Gastrocnemius medialis (tissue), 4 donors: ENCODE data around the gene GREB1.

ENCODE experiments used
- POLR2A ChIP-seq, 2 donors: fragments of 450-650 bp; IDR thresholded peaks; one replicate each; pipeline ENCODE4 v1.6.1; 2017; ENCODE audit warnings: antibody characterized with exemption in 2 of 2, mild to moderate bottlenecking in 2 of 2, moderate library complexity in 2 of 2
- TF ChIP-seq, protein P1 (sequence below), 5 experiments: fragments of 450-650 bp in 3 of 5; fragments of 200-600 bp in 2 of 5; sonication (generic) in 2 of 5; IDR thresholded peaks in 4 of 5; conservative IDR thresholded peaks in 1 of 5; 1 replicate in 4 of 5; 2 replicates in 1 of 5; pipeline ENCODE4 v1.5.1; 2016 to 2019; ENCODE audit warnings: antibody characterized with exemption in 5 of 5, mild to moderate bottlenecking in 3 of 5, moderate library complexity in 3 of 5

DNA sequence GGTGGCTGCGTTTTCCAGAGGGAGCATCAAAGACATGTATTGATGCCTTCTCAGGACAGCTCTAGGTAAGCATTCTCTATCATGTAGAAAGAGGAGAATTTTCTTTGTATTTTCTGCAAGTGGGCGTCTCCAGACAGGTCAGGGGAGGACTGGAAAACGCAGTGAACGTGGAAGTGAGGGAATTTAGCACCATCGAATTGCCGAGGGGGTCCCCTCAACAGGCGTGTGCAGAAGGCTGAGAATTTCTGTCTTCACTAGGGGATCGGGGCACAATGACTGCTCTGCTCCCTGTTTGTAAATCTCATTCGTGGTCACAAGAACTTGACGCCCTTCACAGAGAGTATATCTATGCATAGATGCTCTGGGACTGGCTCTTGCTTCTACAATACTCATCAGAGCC is 141.1 kb downstream of the GREB1 start:
- no peak for TF ChIP-seq POLR2A (IDR thresholded peaks at IDR 0.05)
- TF ChIP-seq, protein P1, sequence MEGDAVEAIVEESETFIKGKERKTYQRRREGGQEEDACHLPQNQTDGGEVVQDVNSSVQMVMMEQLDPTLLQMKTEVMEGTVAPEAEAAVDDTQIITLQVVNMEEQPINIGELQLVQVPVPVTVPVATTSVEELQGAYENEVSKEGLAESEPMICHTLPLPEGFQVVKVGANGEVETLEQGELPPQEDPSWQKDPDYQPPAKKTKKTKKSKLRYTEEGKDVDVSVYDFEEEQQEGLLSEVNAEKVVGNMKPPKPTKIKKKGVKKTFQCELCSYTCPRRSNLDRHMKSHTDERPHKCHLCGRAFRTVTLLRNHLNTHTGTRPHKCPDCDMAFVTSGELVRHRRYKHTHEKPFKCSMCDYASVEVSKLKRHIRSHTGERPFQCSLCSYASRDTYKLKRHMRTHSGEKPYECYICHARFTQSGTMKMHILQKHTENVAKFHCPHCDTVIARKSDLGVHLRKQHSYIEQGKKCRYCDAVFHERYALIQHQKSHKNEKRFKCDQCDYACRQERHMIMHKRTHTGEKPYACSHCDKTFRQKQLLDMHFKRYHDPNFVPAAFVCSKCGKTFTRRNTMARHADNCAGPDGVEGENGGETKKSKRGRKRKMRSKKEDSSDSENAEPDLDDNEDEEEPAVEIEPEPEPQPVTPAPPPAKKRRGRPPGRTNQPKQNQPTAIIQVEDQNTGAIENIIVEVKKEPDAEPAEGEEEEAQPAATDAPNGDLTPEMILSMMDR (IDR thresholded peaks at IDR 0.05 in 4 of 5, conservative IDR thresholded peaks at IDR 0.05 in 1 of 5): no peak
